Astrocyte (in vitro differentiated cells and primary cell): Measurements from ENCODE around the gene RAE1.

Experiments used
- CTCF ChIP-seq: IDR thresholded peaks from 2 replicates; pipeline ENCODE4 v1.5.1; 2011; ENCODE audit warnings: low read depth, mild to moderate bottlenecking, inconsistent platforms, low read length, moderate library complexity; ENCODE audit not compliant: insufficient read depth
- EZH2 ChIP-seq: IDR thresholded peaks from 2 replicates; pipeline ENCODE4 v1.6.1; 2012; ENCODE audit warnings: mild to moderate bottlenecking, low read length, inconsistent platforms; ENCODE audit not compliant: insufficient read depth

- TF ChIP-seq CTCF (no peak), EZH2 (no peak)
Measured at GRCh38 chr20:57352305-57352704, 1.2 kb downstream of the RAE1 start.
